HEK293T (cell line): ENCODE results near the gene TNPO2.
A peak's percentile ranks its signal among the peaks of the same experiment; 100 is the strongest.

ENCODE experiments used
- CTCF ChIA-PET: fragments of 350-600 bp; formaldehyde crosslinking; extraction: SDS; loops from one replicate; lab custom pipeline; 2021; ENCODE audit warnings: antibody characterized with exemption, inconsistent platforms; lab: Yijun Ruan, JAX
- POLR2A ChIA-PET: fragments of 350-600 bp; formaldehyde crosslinking; extraction: SDS; loops from one replicate; lab custom pipeline; 2020; ENCODE audit warnings: antibody characterized with exemption, inconsistent platforms; lab: Yijun Ruan, JAX
- DNase-seq: peaks from one replicate; pipeline ENCODE4 v3.0.0; 2012; ENCODE audit warnings: mixed read lengths; ENCODE audit errors: extremely low spot score
- ARNT ChIP-seq: fragments of 450-650 bp; IDR thresholded peaks from 2 replicates; pipeline ENCODE4 v1.6.1; 2017; ENCODE audit warnings: mild to moderate bottlenecking
- BHLHE40 ChIP-seq: fragments of 450-650 bp; IDR thresholded peaks from 2 replicates; pipeline ENCODE4 v1.6.1; 2016; ENCODE audit warnings: mild to moderate bottlenecking, moderate library complexity, borderline replicate concordance
- CTBP1 ChIP-seq: fragments of 450-650 bp; IDR thresholded peaks from 2 replicates; pipeline ENCODE4 v1.6.1; 2016; ENCODE audit warnings: borderline replicate concordance
- ELF4 ChIP-seq: fragments of 450-650 bp; IDR thresholded peaks from 2 replicates; pipeline ENCODE4 v1.6.1; 2017; ENCODE audit warnings: antibody characterized with exemption
- FOXA1 ChIP-seq: fragments of 450-650 bp; IDR thresholded peaks from 2 replicates; pipeline ENCODE4 v1.6.1; 2016; ENCODE audit warnings: mild to moderate bottlenecking
- FOXK2 ChIP-seq: fragments of 450-650 bp; IDR thresholded peaks from 2 replicates; pipeline ENCODE4 v1.6.1; 2016; ENCODE audit warnings: mild to moderate bottlenecking
- FOXM1 ChIP-seq: fragments of 450-650 bp; IDR thresholded peaks from 2 replicates; pipeline ENCODE4 v1.6.1; 2017; ENCODE audit warnings: mild to moderate bottlenecking, borderline replicate concordance
- HDGF ChIP-seq: fragments of 450-650 bp; IDR thresholded peaks from 2 replicates; pipeline ENCODE4 v1.6.1; 2017; ENCODE audit warnings: antibody characterized with exemption, borderline replicate concordance
- L3MBTL2 ChIP-seq: fragments of 450-650 bp; conservative IDR thresholded peaks from 2 replicates; pipeline ENCODE4 v1.6.1; 2016; ENCODE audit warnings: mild to moderate bottlenecking
- LEF1 ChIP-seq: fragments of 450-650 bp; IDR thresholded peaks from 2 replicates; pipeline ENCODE4 v1.6.1; 2017; ENCODE audit warnings: mild to moderate bottlenecking, borderline replicate concordance
- NFRKB ChIP-seq: fragments of 450-650 bp; IDR thresholded peaks from 2 replicates; pipeline ENCODE4 v1.6.1; 2016; ENCODE audit warnings: mild to moderate bottlenecking, moderate library complexity
- SP1 ChIP-seq: fragments of 450-650 bp; IDR thresholded peaks from 2 replicates; pipeline ENCODE4 v1.6.1; 2017
- SUZ12 ChIP-seq: fragments of 450-650 bp; IDR thresholded peaks from 2 replicates; pipeline ENCODE4 v1.6.1; 2016; ENCODE audit warnings: mild to moderate bottlenecking
- TARDBP ChIP-seq: fragments of 450-650 bp; IDR thresholded peaks from 2 replicates; pipeline ENCODE4 v1.6.1; 2016
- ZNF384 ChIP-seq: fragments of 450-650 bp; IDR thresholded peaks from 2 replicates; pipeline ENCODE4 v1.6.1; 2016
- TF ChIP-seq, protein P1 (sequence below): fragments of 450-650 bp; IDR thresholded peaks from 2 replicates; pipeline ENCODE4 v1.6.1; 2016

Gene TNPO2

DNA sequence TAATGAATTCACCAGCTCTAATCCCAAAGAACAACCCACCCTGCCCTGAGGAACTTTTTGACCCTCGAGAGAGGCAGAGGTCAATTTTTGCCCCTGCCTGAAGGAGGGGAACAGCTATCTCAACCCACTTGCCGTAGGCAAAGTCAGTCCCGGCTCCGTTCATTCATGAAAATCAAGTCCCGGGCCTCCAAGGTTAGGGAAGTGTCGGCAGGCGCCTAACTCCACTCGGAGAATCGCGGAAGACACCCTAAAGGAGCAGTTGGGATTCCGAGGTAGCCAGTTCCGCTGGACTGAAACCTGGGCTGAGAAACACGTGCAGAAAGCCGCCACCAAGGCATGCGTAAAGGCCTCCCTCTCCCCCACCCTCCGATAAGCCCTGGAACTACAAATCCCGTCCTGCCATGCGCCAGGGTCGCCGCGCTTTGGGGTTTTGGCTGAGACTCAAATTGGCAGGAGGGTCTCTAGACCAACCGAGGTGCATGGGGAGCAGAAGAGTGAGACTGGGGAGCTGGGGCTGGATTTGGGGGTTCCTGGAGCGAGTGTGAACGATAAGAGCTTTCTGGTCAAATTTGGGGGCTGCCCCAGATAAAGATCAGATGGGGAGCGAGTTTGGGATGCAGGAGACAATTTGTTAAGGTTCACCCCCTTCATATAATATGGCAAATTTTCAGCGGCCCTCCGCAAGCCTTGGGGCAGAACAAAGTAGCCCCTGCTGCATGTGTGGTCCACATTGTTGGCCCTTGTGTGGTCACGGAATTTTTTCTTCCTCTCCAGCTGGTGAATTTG is at the start of gene TNPO2:
Gene TNPO2 (minus strand): TSS at position 292 of the 786 bp plus-strand sequence. CDS start 2,955 bp downstream, outside the sequence.
- peak; percentile 71 for DNase-seq
- POLR2A ChIA-PET = interaction anchor here (0.8 to 6.2 kb wide), 10 partner anchors 10 to 190 kb away, joined by 3 to 133 read pairs (median 4); partner anchors contain the start of genes DHPS, FBXW9, GET3 and TRIR
- CTCF ChIA-PET = interaction anchor here (0.9 kb wide), 2 partner anchors 34 to 36 kb away, joined by 4 to 5 read pairs; no protein-coding TSS in a partner anchor
- TF ChIP-seq ZNF384 (no peak), NFRKB (no peak), L3MBTL2 (peak; percentile 85), FOXK2 (no peak)
- TF ChIP-seq, protein P1, sequence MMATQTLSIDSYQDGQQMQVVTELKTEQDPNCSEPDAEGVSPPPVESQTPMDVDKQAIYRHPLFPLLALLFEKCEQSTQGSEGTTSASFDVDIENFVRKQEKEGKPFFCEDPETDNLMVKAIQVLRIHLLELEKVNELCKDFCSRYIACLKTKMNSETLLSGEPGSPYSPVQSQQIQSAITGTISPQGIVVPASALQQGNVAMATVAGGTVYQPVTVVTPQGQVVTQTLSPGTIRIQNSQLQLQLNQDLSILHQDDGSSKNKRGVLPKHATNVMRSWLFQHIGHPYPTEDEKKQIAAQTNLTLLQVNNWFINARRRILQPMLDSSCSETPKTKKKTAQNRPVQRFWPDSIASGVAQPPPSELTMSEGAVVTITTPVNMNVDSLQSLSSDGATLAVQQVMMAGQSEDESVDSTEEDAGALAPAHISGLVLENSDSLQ = no peak

- ChIA-PET CTCF (interaction anchor here (0.6 to 1.6 kb wide), 3 partner anchors 15 to 1317 kb away, joined by 3 to 5 read pairs (median 4); no protein-coding TSS in a partner anchor), POLR2A (interaction anchor here (1.1 kb wide), 1 partner anchor 37 kb away, joined by 4 read pairs; no protein-coding TSS in a partner anchor)
- no peak for TF ChIP-seq SUZ12
- DNase-seq = no peak
Observed at GRCh38 chr19:12772323-12772722, 48.6 kb upstream of the TNPO2 start.

- TF ChIP-seq BHLHE40 (no peak), ARNT (no peak), SP1 (no peak), ELF4 (no peak), LEF1 (no peak), FOXA1 (no peak)
- TF ChIP-seq, protein P1 = no peak
- DNase-seq = no peak
- ChIA-PET CTCF (no interaction called here), POLR2A (interaction anchor here (0.9 kb wide), 1 partner anchor 22 kb away, joined by 4 read pairs; no protein-coding TSS in a partner anchor)
Observed at GRCh38 chr19:12770922-12771321, 47.2 kb upstream of the TNPO2 start.

- TF ChIP-seq ZNF384 (no peak), NFRKB (no peak), SUZ12 (no peak), FOXA1 (no peak), CTBP1 (no peak), ELF4 (no peak), LEF1 (no peak), BHLHE40 (no peak), SP1 (no peak), HDGF (no peak), ARNT (no peak), FOXK2 (no peak), L3MBTL2 (no peak), TARDBP (no peak), FOXM1 (no peak)
- TF ChIP-seq, protein P1 = no peak
- ChIA-PET POLR2A (interaction anchor here (1.1 kb wide), 1 partner anchor 22 kb away, joined by 3 read pairs; no protein-coding TSS in a partner anchor), CTCF (interaction anchor here (1.2 kb wide), 1 partner anchor 9 kb away, joined by 3 read pairs; no protein-coding TSS in a partner anchor)
- no peak for DNase-seq
Observed at GRCh38 chr19:12769689-12770088, 46.0 kb upstream of the TNPO2 start.

DNA sequence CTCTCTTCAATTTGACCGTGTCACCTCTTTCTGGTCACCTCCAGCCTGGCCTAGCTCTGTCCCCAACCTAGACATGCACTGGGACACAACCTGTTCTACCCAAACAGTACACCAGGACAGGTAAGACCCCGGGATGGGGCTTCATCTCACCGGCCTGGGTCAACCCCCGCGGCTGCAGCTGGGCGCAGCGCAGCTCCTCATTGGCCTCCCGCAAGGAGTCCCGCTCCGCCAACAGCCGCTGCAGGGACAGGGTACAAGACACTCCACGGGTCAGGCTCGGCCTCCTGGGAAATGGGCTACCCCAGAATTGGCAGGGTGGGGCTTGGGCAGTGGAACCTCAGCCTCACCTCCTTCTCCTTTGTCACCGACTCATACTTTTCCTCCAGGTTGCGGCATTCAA is 43.9 kb upstream of the TNPO2 start:
- ChIA-PET POLR2A (interaction anchor here (1.5 to 2.7 kb wide), 4 partner anchors 10 to 31 kb away, joined by 3 to 13 read pairs (median 8); partner anchors contain the start of genes GET3 and JUNB), CTCF (interaction anchor here (0.8 kb wide), 1 partner anchor 10 kb away, joined by 4 read pairs; no protein-coding TSS in a partner anchor)
- DNase-seq = no peak
- TF ChIP-seq ZNF384 = no peak
- TF ChIP-seq, protein P1 = no peak
- no peak for TF ChIP-seq CTBP1
- no peak for TF ChIP-seq FOXM1
- no peak for TF ChIP-seq BHLHE40
- TF ChIP-seq NFRKB = no peak
- TF ChIP-seq TARDBP = no peak
- no peak for TF ChIP-seq L3MBTL2
